Naive thymus-derived CD8-positive, alpha-beta T cell (primary cell): ENCODE measurements around the gene DHX29. TPM values are rescaled to one million over a fixed set of nuclear protein-coding genes. Genes with fewer than 3 reads are reported as not detected.

Source experiments
- ATAC-seq, 2 donors: fragments of 150-1000 bp; cut with Tn5 transposase in 1 of 2; sonication (Bioruptor Pico), chemical (Tn5 transposase) in 1 of 2; 1 replicate in 1 of 2; 2 replicates in 1 of 2; pipeline ENCODE4 v1.10.0; 2021; ENCODE audit warnings: mild to moderate bottlenecking in 2 of 2, moderate library complexity in 2 of 2
- POLR2A ChIA-PET: fragments of 350-600 bp; sonication (Branson Sonifier 250); formaldehyde crosslinking; loops from one replicate; lab custom pipeline; 2021; ENCODE audit warnings: antibody characterized with exemption; lab: Charles Lee
- DNase-seq, 10 donors: peaks; one replicate each; pipeline versions ENCODE4 v3.0.0 to v3.0.0-alpha.2; 2020 to 2022
- H3K27ac Mint-ChIP-seq, 10 donors: one replicate each; pipeline ENCODE4 v1.8.0; 2020 to 2022; ENCODE audit warnings: mild to moderate bottlenecking in 10 of 10, mixed read lengths in 10 of 10, moderate library complexity in 4 of 10, inconsistent platforms in 1 of 10
- H3K27me3 Mint-ChIP-seq, 5 donors: one replicate each; pipeline ENCODE4 v1.8.0; 2021 to 2022; ENCODE audit warnings: mixed read lengths in 5 of 5
- H3K36me3 Mint-ChIP-seq, 3 donors: one replicate each; pipeline ENCODE4 v1.8.0; 2020 to 2022; ENCODE audit warnings: mixed read lengths in 3 of 3, mild to moderate bottlenecking in 2 of 3, inconsistent platforms in 1 of 3
- H3K4me1 Mint-ChIP-seq, 4 donors: one replicate each; pipeline ENCODE4 v1.8.0; 2021 to 2022; ENCODE audit warnings: mixed read lengths in 4 of 4
- H3K4me3 Mint-ChIP-seq, 10 donors: one replicate each; pipeline ENCODE4 v1.8.0; 2020 to 2022; ENCODE audit warnings: mild to moderate bottlenecking in 10 of 10, mixed read lengths in 10 of 10, moderate library complexity in 6 of 10, inconsistent platforms in 1 of 10
- H3K9me3 Mint-ChIP-seq, 9 donors: one replicate each; pipeline ENCODE4 v1.8.0; 2020 to 2022; ENCODE audit warnings: mixed read lengths in 9 of 9, mild to moderate bottlenecking in 3 of 9, inconsistent platforms in 1 of 9, moderate library complexity in 1 of 9
- polyA plus RNA-seq, 3 donors: library from polyadenylated mRNA; unstranded; fragments of 300-500 nt; fragmentation: Illumina TruSeq; gene quantifications; one replicate each; pipeline ENCODE4 v1.2.3, GENCODE V29; 2021
- total RNA-seq, 8 experiments: library from RNA in 2 of 8; stranded (reverse) in 2 of 8; gene quantifications; one replicate each; pipeline ENCODE4 v1.2.3 and lab custom pipeline; 2021 to 2026

Gene DHX29
- 10 to 100 TPM; 19.9 to 23.9 TPM for total RNA-seq
- 10 to 100 TPM; 14.3 to 16.0 (median 15.4) TPM for polyA plus RNA-seq
- 38.4 to 79.6 (median 66.1) reads per million in 6 experiments for total RNA-seq (lab: John Stamatoyannopoulos, UW)

GRCh38 chr5:55307383-55308253 lies at the start of gene DHX29, which contains the start of gene MTREX:
TSS of gene DHX29 (minus strand) at chr5:55307694. CDS start at chr5:55307573, 121 bp downstream.
TSS of gene MTREX (plus strand) at chr5:55307989. CDS start at chr5:55308014, 25 bp downstream.
- no peaks in the 10 kb centered on the region for H3K9me3 Mint-ChIP-seq
- no peaks in the 10 kb centered on the region for H3K27me3 Mint-ChIP-seq
- no peak within 1 kb of the TSS for H3K27ac Mint-ChIP-seq
- DNase-seq (peak; percentile 75 to 97 (median 86)), ATAC-seq (peak; percentile 93 to 96)
- peaks cover 12 to 37% (median 34%) of the 10 kb centered on the region in 4 donors for H3K4me1 Mint-ChIP-seq
- POLR2A ChIA-PET, result interaction anchor here (0.7 to 1.7 kb wide), 8 partner anchors 9 to 996 kb away, joined by 3 to 9 read pairs (median 3); partner anchors contain the start of gene PLPP1
- no peak within 1 kb of the TSS for H3K4me3 Mint-ChIP-seq
- H3K36me3 Mint-ChIP-seq, result peaks cover 0 to 21% (median 2%) of the 10 kb centered on the region in 3 donors

GRCh38 chr5:55356896-55357295 lies 49.4 kb upstream of the DHX29 start:
- Mint-ChIP-seq H3K4me1 (peaks cover 0 to 3% (median under 1%) of the 10 kb centered on the region in 4 donors), H3K4me3 (no peak overlapping the region), H3K27ac (no peak overlapping the region), H3K9me3 (no peaks in the 10 kb centered on the region), H3K27me3 (no peaks in the 10 kb centered on the region), H3K36me3 (peaks cover 11 to 75% (median 38%) of the 10 kb centered on the region in 3 donors)
- DNase-seq (no peak), ATAC-seq (no peak)
- POLR2A ChIA-PET, result no interaction called here

GRCh38 chr5:55350754-55351153 lies 43.3 kb upstream of the DHX29 start:
- H3K27me3 Mint-ChIP-seq, result no peaks in the 10 kb centered on the region
- H3K9me3 Mint-ChIP-seq, result no peaks in the 10 kb centered on the region
- H3K4me3 Mint-ChIP-seq, result no peak overlapping the region
- H3K36me3 Mint-ChIP-seq, result peaks cover 12 to 94% (median 36%) of the 10 kb centered on the region in 3 donors
- POLR2A ChIA-PET, result no interaction called here
- H3K27ac Mint-ChIP-seq, result no peak overlapping the region
- DNase-seq, result no peak
- H3K4me1 Mint-ChIP-seq, result peaks cover 0 to 6% (median 4%) of the 10 kb centered on the region in 4 donors
- ATAC-seq, result no peak

- H3K27ac Mint-ChIP-seq, result peak overlapping the region in 2 of 10 donors; percentile 42 to 47
- DNase-seq, result no peak
- H3K4me1 Mint-ChIP-seq, result peaks cover 2 to 6% (median 4%) of the 10 kb centered on the region in 4 donors
- peaks cover 12 to 95% (median 44%) of the 10 kb centered on the region in 3 donors for H3K36me3 Mint-ChIP-seq
- no peak overlapping the region for H3K4me3 Mint-ChIP-seq
- no peaks in the 10 kb centered on the region for H3K9me3 Mint-ChIP-seq
- H3K27me3 Mint-ChIP-seq, result no peaks in the 10 kb centered on the region
- no peak for ATAC-seq
- POLR2A ChIA-PET, result no interaction called here
Observed at GRCh38 chr5:55347786-55348185, 40.3 kb upstream of the DHX29 start.

GRCh38 chr5:55345327-55345726 lies 37.8 kb upstream of the DHX29 start:
- Mint-ChIP-seq H3K4me3 (no peak overlapping the region), H3K9me3 (no peaks in the 10 kb centered on the region), H3K36me3 (peaks cover 12 to 93% (median 38%) of the 10 kb centered on the region in 3 donors), H3K27me3 (no peaks in the 10 kb centered on the region), H3K4me1 (peaks cover 2 to 6% (median 3%) of the 10 kb centered on the region in 4 donors), H3K27ac (no peak overlapping the region)
- no peak for DNase-seq
- POLR2A ChIA-PET, result no interaction called here
- ATAC-seq, result no peak

- Mint-ChIP-seq H3K27me3 (no peaks in the 10 kb centered on the region), H3K27ac (peak overlapping the region in 3 of 10 donors; percentile 46 to 75 (median 63)), H3K4me3 (no peak overlapping the region), H3K9me3 (no peaks in the 10 kb centered on the region), H3K4me1 (peaks cover 2 to 6% (median 3%) of the 10 kb centered on the region in 4 donors), H3K36me3 (peaks cover 12 to 86% (median 31%) of the 10 kb centered on the region in 3 donors)
- peak; percentile 40 to 53 for ATAC-seq
- DNase-seq, result peak; percentile 25 to 73 (median 56)
- POLR2A ChIA-PET, result no interaction called here
Observed at GRCh38 chr5:55344392-55344992, 37.0 kb upstream of the DHX29 start.

- DNase-seq (no peak), ATAC-seq (no peak)
- peaks cover 4 to 10% (median 7%) of the 10 kb centered on the region in 4 donors for H3K4me1 Mint-ChIP-seq
- no peaks in the 10 kb centered on the region for H3K9me3 Mint-ChIP-seq
- H3K4me3 Mint-ChIP-seq, result no peak overlapping the region
- POLR2A ChIA-PET, result no interaction called here
- H3K27me3 Mint-ChIP-seq, result no peaks in the 10 kb centered on the region
- H3K36me3 Mint-ChIP-seq, result peaks cover 12 to 82% (median 31%) of the 10 kb centered on the region in 3 donors
- peak overlapping the region in 2 of 10 donors; percentile 19 to 27 for H3K27ac Mint-ChIP-seq
Observed at GRCh38 chr5:55343609-55344008, 36.1 kb upstream of the DHX29 start.

- H3K27ac Mint-ChIP-seq, result peak overlapping the region in 1 of 10 donors; percentile 62
- peaks cover 12 to 77% (median 31%) of the 10 kb centered on the region in 3 donors for H3K36me3 Mint-ChIP-seq
- peaks cover 7 to 15% (median 11%) of the 10 kb centered on the region in 4 donors for H3K4me1 Mint-ChIP-seq
- no peak for ATAC-seq
- no peak for DNase-seq
- H3K9me3 Mint-ChIP-seq, result no peaks in the 10 kb centered on the region
- H3K27me3 Mint-ChIP-seq, result no peaks in the 10 kb centered on the region
- POLR2A ChIA-PET, result no interaction called here
- H3K4me3 Mint-ChIP-seq, result no peak overlapping the region
Observed at GRCh38 chr5:55343107-55343506, 35.6 kb upstream of the DHX29 start.

- DNase-seq (no peak), ATAC-seq (no peak)
- Mint-ChIP-seq H3K4me1 (peaks cover 10 to 22% (median 17%) of the 10 kb centered on the region in 4 donors), H3K27ac (peak overlapping the region in 4 of 10 donors; percentile 3 to 58 (median 34)), H3K4me3 (no peak overlapping the region), H3K27me3 (no peaks in the 10 kb centered on the region), H3K36me3 (peaks cover 0 to 55% (median 9%) of the 10 kb centered on the region in 3 donors), H3K9me3 (no peaks in the 10 kb centered on the region)
- POLR2A ChIA-PET, result no interaction called here
Observed at GRCh38 chr5:55338810-55339243, 31.3 kb upstream of the DHX29 start.

- Mint-ChIP-seq H3K4me3 (peak overlapping the region in 5 of 10 donors; percentile 3 to 39 (median 24)), H3K27ac (peak overlapping the region in 4 of 10 donors; percentile 11 to 77 (median 40)), H3K4me1 (peaks cover 10 to 24% (median 17%) of the 10 kb centered on the region in 4 donors), H3K36me3 (peaks cover 2 to 53% (median 11%) of the 10 kb centered on the region in 3 donors), H3K9me3 (no peaks in the 10 kb centered on the region), H3K27me3 (no peaks in the 10 kb centered on the region)
- POLR2A ChIA-PET, result interaction anchor here (0.6 kb wide), 1 partner anchor 837 kb away, joined by 3 read pairs; no protein-coding TSS in a partner anchor
- ATAC-seq (peak; percentile 71 to 73), DNase-seq (peak in 3 of 10 donors; percentile 17 to 42 (median 40))
Observed at GRCh38 chr5:55338092-55338613, 30.7 kb upstream of the DHX29 start.

- no peak for DNase-seq
- POLR2A ChIA-PET, result no interaction called here
- Mint-ChIP-seq H3K36me3 (peaks cover 6 to 66% (median 22%) of the 10 kb centered on the region in 3 donors), H3K27ac (peak overlapping the region in 1 of 10 donors; percentile 5), H3K27me3 (no peaks in the 10 kb centered on the region), H3K9me3 (no peaks in the 10 kb centered on the region), H3K4me3 (no peak overlapping the region), H3K4me1 (peaks cover 16 to 43% (median 29%) of the 10 kb centered on the region in 4 donors)
- no peak for ATAC-seq
Observed at GRCh38 chr5:55333811-55334210, 26.3 kb upstream of the DHX29 start.

GRCh38 chr5:55333017-55333416 lies 25.5 kb upstream of the DHX29 start:
- Mint-ChIP-seq H3K27me3 (no peaks in the 10 kb centered on the region), H3K4me1 (peaks cover 12 to 35% (median 26%) of the 10 kb centered on the region in 4 donors), H3K27ac (no peak overlapping the region), H3K9me3 (no peaks in the 10 kb centered on the region), H3K36me3 (peaks cover 6 to 73% (median 26%) of the 10 kb centered on the region in 3 donors), H3K4me3 (no peak overlapping the region)
- ATAC-seq, result no peak
- DNase-seq, result no peak
- POLR2A ChIA-PET, result no interaction called here
